GM12878 (cell line): ENCODE measurements around the gene SLC35F6.

Experiments used
- CHD1 ChIP-seq: IDR thresholded peaks from 2 replicates; pipeline ENCODE4 v1.6.1; 2012; ENCODE audit warnings: low read depth, low read length, improper control_type of control experiment
- MEF2A ChIP-seq: IDR thresholded peaks from 2 replicates; pipeline ENCODE4 v1.6.1; 2011; ENCODE audit warnings: low read depth, mild to moderate bottlenecking, low read length, moderate library complexity; ENCODE audit not compliant: insufficient read depth
- USF2 ChIP-seq: IDR thresholded peaks from 2 replicates; pipeline ENCODE4 v1.6.1; 2011; ENCODE audit warnings: low read depth, low read length, improper control_type of control experiment, borderline replicate concordance
- ZNF384 ChIP-seq: IDR thresholded peaks from 2 replicates; pipeline ENCODE4 v1.6.1; 2012; ENCODE audit warnings: low read depth, mild to moderate bottlenecking, low read length, improper control_type of control experiment, borderline replicate concordance
- ZSCAN29 ChIP-seq: fragments of 450-650 bp; IDR thresholded peaks from 2 replicates; pipeline ENCODE4 v1.6.1; 2017; ENCODE audit warnings: mild to moderate bottlenecking, moderate library complexity
- TF ChIP-seq, protein P1 (sequence below): fragments of 450-650 bp; formaldehyde crosslinking; IDR thresholded peaks from 2 replicates; pipeline ENCODE4 v1.4.0; 2022; ENCODE audit warnings: mild to moderate bottlenecking, moderate library complexity
- TF ChIP-seq, protein P2 (sequence below): fragments of 450-650 bp; IDR thresholded peaks from 2 replicates; pipeline ENCODE4 v1.6.1; 2014; ENCODE audit warnings: mild to moderate bottlenecking
- TF ChIP-seq, protein P3 (sequence below), 3 experiments: IDR thresholded peaks in 2 of 3; conservative IDR thresholded peaks in 1 of 3; 2 replicates each; pipeline ENCODE4 v1.5.1; 2011; ENCODE audit warnings: low read depth in 3 of 3, low read length in 3 of 3, mild to moderate bottlenecking in 3 of 3, control low read depth in 2 of 3, moderate library complexity in 2 of 3, inconsistent platforms in 1 of 3, mixed read lengths in 1 of 3; ENCODE audit not compliant: control insufficient read depth in 2 of 3, insufficient read depth in 1 of 3; ENCODE audit errors: extremely low read depth in 1 of 3
- TF ChIP-seq, protein P4 (sequence below): fragments of 450-650 bp; IDR thresholded peaks from 2 replicates; pipeline ENCODE4 v1.6.1; 2016; ENCODE audit warnings: mild to moderate bottlenecking

DNA sequence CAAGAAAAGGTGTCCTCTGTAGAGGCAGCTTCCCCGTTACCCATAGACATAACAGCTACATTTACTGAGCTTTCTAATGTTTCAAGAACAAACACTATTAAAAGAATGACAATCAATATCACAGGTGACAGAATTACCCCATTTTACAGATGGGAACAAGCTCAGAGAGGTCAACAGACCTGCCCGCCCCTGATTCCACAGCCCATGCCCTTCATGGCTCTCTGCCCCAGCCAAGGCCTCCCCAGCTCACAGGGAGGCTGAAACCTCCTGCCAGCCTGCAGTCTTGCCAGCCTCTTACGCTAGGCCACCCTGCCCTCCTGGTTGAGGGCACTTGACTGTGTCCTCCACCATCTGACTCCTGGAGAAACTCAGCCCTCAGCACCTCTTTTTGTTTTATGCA lies 19.1 kb upstream of the SLC35F6 start:
- TF ChIP-seq, protein P1, sequence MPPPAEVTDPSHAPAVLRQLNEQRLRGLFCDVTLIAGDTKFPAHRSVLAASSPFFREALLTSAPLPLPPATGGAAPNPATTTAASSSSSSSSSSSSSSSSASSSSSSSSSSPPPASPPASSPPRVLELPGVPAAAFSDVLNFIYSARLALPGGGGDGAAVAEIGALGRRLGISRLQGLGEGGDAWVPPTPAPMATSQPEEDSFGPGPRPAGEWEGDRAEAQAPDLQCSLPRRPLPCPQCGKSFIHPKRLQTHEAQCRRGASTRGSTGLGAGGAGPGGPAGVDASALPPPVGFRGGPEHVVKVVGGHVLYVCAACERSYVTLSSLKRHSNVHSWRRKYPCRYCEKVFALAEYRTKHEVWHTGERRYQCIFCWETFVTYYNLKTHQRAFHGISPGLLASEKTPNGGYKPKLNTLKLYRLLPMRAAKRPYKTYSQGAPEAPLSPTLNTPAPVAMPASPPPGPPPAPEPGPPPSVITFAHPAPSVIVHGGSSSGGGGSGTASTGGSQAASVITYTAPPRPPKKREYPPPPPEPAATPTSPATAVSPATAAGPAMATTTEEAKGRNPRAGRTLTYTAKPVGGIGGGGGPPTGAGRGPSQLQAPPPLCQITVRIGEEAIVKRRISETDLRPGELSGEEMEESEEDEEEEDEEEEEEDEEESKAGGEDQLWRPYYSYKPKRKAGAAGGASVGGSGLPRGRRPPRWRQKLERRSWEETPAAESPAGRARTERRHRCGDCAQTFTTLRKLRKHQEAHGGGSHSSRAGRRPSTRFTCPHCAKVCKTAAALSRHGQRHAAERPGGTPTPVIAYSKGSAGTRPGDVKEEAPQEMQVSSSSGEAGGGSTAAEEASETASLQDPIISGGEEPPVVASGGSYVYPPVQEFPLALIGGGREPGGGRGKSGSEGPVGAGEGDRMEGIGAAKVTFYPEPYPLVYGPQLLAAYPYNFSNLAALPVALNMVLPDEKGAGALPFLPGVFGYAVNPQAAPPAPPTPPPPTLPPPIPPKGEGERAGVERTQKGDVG (CRISPR knock-in tag): no peak
- no peak for TF ChIP-seq CHD1
- TF ChIP-seq, protein P2, sequence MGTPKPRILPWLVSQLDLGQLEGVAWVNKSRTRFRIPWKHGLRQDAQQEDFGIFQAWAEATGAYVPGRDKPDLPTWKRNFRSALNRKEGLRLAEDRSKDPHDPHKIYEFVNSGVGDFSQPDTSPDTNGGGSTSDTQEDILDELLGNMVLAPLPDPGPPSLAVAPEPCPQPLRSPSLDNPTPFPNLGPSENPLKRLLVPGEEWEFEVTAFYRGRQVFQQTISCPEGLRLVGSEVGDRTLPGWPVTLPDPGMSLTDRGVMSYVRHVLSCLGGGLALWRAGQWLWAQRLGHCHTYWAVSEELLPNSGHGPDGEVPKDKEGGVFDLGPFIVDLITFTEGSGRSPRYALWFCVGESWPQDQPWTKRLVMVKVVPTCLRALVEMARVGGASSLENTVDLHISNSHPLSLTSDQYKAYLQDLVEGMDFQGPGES: no peak
- TF ChIP-seq, protein P3, sequence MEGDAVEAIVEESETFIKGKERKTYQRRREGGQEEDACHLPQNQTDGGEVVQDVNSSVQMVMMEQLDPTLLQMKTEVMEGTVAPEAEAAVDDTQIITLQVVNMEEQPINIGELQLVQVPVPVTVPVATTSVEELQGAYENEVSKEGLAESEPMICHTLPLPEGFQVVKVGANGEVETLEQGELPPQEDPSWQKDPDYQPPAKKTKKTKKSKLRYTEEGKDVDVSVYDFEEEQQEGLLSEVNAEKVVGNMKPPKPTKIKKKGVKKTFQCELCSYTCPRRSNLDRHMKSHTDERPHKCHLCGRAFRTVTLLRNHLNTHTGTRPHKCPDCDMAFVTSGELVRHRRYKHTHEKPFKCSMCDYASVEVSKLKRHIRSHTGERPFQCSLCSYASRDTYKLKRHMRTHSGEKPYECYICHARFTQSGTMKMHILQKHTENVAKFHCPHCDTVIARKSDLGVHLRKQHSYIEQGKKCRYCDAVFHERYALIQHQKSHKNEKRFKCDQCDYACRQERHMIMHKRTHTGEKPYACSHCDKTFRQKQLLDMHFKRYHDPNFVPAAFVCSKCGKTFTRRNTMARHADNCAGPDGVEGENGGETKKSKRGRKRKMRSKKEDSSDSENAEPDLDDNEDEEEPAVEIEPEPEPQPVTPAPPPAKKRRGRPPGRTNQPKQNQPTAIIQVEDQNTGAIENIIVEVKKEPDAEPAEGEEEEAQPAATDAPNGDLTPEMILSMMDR (IDR thresholded peaks at IDR 0.05 in 2 of 3, conservative IDR thresholded peaks at IDR 0.05 in 1 of 3; ENCODE audit: control insufficient read depth in 2 of 3, extremely low read depth in 1 of 3, insufficient read depth in 1 of 3, low read depth in 3 of 3, low read length in 3 of 3): no peak
- no peak for TF ChIP-seq ZNF384
- TF ChIP-seq, protein P4, sequence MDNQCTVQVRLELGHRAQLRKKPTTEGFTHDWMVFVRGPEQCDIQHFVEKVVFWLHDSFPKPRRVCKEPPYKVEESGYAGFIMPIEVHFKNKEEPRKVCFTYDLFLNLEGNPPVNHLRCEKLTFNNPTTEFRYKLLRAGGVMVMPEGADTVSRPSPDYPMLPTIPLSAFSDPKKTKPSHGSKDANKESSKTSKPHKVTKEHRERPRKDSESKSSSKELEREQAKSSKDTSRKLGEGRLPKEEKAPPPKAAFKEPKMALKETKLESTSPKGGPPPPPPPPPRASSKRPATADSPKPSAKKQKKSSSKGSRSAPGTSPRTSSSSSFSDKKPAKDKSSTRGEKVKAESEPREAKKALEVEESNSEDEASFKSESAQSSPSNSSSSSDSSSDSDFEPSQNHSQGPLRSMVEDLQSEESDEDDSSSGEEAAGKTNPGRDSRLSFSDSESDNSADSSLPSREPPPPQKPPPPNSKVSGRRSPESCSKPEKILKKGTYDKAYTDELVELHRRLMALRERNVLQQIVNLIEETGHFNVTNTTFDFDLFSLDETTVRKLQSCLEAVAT: no peak
- no peak for TF ChIP-seq ZSCAN29
- TF ChIP-seq MEF2A: no peak
- TF ChIP-seq USF2: no peak
